ENCODE measurements around the gene PMEL. TPM values are rescaled to one million over a fixed set of nuclear protein-coding genes. Genes with fewer than 3 reads are reported as not detected.
"Not testable (repeated sequence)": the region's sequence is repeated elsewhere in the genome, so short reads cannot be mapped to it uniquely, and the experiment has no call there.

PMEL gene
- total RNA-seq, 1 experiment from 2014 or later: 5.8 TPM

DNA sequence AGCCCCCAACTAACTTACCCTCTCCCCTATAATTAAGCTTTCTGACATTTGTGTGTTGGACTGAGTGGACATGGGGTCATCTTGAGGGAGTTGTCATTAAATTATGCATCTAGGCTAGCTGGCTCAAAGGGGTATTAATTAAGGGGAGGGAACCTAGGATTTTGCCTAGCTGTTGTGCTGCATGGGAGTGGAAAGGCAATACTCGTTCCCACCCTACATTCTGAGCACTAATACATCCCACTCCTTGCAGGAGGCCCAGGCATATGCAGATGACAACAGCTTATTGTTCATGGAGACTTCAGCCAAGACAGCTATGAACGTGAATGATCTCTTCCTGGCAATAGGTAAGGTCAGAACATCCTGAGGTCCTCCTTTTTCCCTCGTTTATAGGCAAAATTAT is 25.3 kb upstream of the PMEL start:
- Histone ChIP-seq H3K9ac (ENCODE audit: low read length) (no peak overlapping the region), H3K4me2 (ENCODE audit: low read length) (no peak overlapping the region), H3K27me3 (ENCODE audit: insufficient read depth, low read length) (no peaks in the 10 kb centered on the region), H3K9me3 (ENCODE audit: control insufficient read depth in 1 of 2, insufficient read depth in 1 of 2, low read depth in 1 of 2, low read length in 2 of 2) (no peaks in the 10 kb centered on the region), H4K20me1 (ENCODE audit: insufficient read depth) (no peaks in the 10 kb centered on the region), H3K36me3 (ENCODE audit: control insufficient read depth in 1 of 2, insufficient read depth in 2 of 2, low read length in 2 of 2) (peaks cover 13 to 35% of the 10 kb centered on the region in 2 experiments; a peak in 3 of 4 replicates), H3K9me2 (ENCODE audit: insufficient read depth) (no peaks in the 10 kb centered on the region), H3K4me1 (ENCODE audit: control insufficient read depth in 1 of 2, insufficient read depth in 2 of 2, low read length in 2 of 2) (peaks cover 0 to 3% of the 10 kb centered on the region in 2 experiments; a peak in 3 of 4 replicates), H2AFZ (ENCODE audit: low read depth, low read length, poor library complexity, severe bottlenecking) (no peak overlapping the region), H3K79me2 (ENCODE audit: insufficient read depth, low read length) (no peaks in the 10 kb centered on the region), H3K4me3 (replicated peaks in 1 of 2; ENCODE audit: low read depth in 1 of 2, low read length in 2 of 2) (no peak overlapping the region), H3K27ac (ENCODE audit: low read depth, low read length) (no peak overlapping the region)
- DNase-seq (ENCODE audit: low read depth, low spot score): no peak
- no peak for ATAC-seq
- CTCF ChIA-PET: no interaction called here
- TF ChIP-seq RAD21 (IDR thresholded peaks at IDR 0.05; ENCODE audit: low read depth) (no peak), EGR1 (IDR thresholded peaks at IDR 0.05; ENCODE audit: low read depth) (no peak), EZH2phosphoT487 (IDR thresholded peaks at IDR 0.05; ENCODE audit: borderline replicate concordance) (no peak), POLR2AphosphoS5 (IDR thresholded peaks at IDR 0.05; ENCODE audit: low read depth, low read length) (no peak), TCF7L2 (IDR thresholded peaks at IDR 0.05; ENCODE audit: borderline replicate concordance, extremely low read depth, insufficient read depth, insufficient read length) (no peak), JUND (IDR thresholded peaks at IDR 0.05) (no peak), EZH2 (IDR thresholded peaks at IDR 0.05) (no peak), SRF (IDR thresholded peaks at IDR 0.05; ENCODE audit: low read depth) (no peak), SP1 (IDR thresholded peaks at IDR 0.05; ENCODE audit: low read depth) (no peak), FOSL1 (IDR thresholded peaks at IDR 0.05; ENCODE audit: low read depth) (no peak), CEBPB (IDR thresholded peaks at IDR 0.05; ENCODE audit: low read depth) (no peak), CBX3 (IDR thresholded peaks at IDR 0.05; ENCODE audit: low read depth) (no peak), ELF1 (IDR thresholded peaks at IDR 0.05; ENCODE audit: borderline replicate concordance, low read depth) (no peak)
- TF ChIP-seq, protein P1, sequence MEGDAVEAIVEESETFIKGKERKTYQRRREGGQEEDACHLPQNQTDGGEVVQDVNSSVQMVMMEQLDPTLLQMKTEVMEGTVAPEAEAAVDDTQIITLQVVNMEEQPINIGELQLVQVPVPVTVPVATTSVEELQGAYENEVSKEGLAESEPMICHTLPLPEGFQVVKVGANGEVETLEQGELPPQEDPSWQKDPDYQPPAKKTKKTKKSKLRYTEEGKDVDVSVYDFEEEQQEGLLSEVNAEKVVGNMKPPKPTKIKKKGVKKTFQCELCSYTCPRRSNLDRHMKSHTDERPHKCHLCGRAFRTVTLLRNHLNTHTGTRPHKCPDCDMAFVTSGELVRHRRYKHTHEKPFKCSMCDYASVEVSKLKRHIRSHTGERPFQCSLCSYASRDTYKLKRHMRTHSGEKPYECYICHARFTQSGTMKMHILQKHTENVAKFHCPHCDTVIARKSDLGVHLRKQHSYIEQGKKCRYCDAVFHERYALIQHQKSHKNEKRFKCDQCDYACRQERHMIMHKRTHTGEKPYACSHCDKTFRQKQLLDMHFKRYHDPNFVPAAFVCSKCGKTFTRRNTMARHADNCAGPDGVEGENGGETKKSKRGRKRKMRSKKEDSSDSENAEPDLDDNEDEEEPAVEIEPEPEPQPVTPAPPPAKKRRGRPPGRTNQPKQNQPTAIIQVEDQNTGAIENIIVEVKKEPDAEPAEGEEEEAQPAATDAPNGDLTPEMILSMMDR (IDR thresholded peaks at IDR 0.05 in 2 of 3, conservative IDR thresholded peaks at IDR 0.05 in 1 of 3; ENCODE audit: borderline replicate concordance in 1 of 3, insufficient read depth in 1 of 3, low read depth in 2 of 3, low read length in 2 of 3): no peak
- TF ChIP-seq, protein P2, sequence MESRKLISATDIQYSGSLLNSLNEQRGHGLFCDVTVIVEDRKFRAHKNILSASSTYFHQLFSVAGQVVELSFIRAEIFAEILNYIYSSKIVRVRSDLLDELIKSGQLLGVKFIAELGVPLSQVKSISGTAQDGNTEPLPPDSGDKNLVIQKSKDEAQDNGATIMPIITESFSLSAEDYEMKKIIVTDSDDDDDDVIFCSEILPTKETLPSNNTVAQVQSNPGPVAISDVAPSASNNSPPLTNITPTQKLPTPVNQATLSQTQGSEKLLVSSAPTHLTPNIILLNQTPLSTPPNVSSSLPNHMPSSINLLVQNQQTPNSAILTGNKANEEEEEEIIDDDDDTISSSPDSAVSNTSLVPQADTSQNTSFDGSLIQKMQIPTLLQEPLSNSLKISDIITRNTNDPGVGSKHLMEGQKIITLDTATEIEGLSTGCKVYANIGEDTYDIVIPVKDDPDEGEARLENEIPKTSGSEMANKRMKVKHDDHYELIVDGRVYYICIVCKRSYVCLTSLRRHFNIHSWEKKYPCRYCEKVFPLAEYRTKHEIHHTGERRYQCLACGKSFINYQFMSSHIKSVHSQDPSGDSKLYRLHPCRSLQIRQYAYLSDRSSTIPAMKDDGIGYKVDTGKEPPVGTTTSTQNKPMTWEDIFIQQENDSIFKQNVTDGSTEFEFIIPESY (IDR thresholded peaks at IDR 0.05; ENCODE audit: extremely low read depth, insufficient replicate concordance, low read length): no peak
- POLR2A ChIA-PET: interaction anchor here (0.7 kb wide), 1 partner anchor 120 kb away, joined by 3 read pairs; no protein-coding TSS in a partner anchor
- RAD21 ChIA-PET (ENCODE audit: low non-redundant PET in 1 of 2, low total read pairs in 2 of 2, uncharacterized antibody in 2 of 2, unreplicated experiment in 2 of 2): interaction anchor here in 1 of 2 experiments (0.7 kb wide), 1 partner anchor 1843 kb away, joined by 3 read pairs; no protein-coding TSS in a partner anchor
- no TSS peak for BruUV-seq (replicated peaks)
- intact Hi-C loops (cut with micrococcal nuclease): no loop called here

GRCh38 chr12:55985976-55986375 is 20.1 kb upstream of the PMEL start:
- CTCF ChIA-PET: interaction anchor here (2.7 kb wide), 1 partner anchor 11 kb away, joined by 14 read pairs; the partner anchor contains the start of gene SUOX
- H4K20me1 ChIP-seq (ENCODE audit: insufficient read depth); intact Hi-C loops (cut with micrococcal nuclease); H3K9ac ChIP-seq (ENCODE audit: low read length); H3K4me3 ChIP-seq (replicated peaks in 1 of 2; ENCODE audit: low read depth in 1 of 2, low read length in 2 of 2); H3K27ac ChIP-seq (ENCODE audit: low read depth, low read length); H3K9me2 ChIP-seq (ENCODE audit: insufficient read depth); POLR2A ChIA-PET; RAD21 ChIA-PET (ENCODE audit: low non-redundant PET in 1 of 2, low total read pairs in 2 of 2, uncharacterized antibody in 2 of 2, unreplicated experiment in 2 of 2); DNase-seq (ENCODE audit: low read depth, low spot score); BruUV-seq (replicated peaks); H3K9me3 ChIP-seq (ENCODE audit: control insufficient read depth in 1 of 2, insufficient read depth in 1 of 2, low read depth in 1 of 2, low read length in 2 of 2); H3K79me2 ChIP-seq (ENCODE audit: insufficient read depth, low read length); ATAC-seq; H3K27me3 ChIP-seq (ENCODE audit: insufficient read depth, low read length); H2AFZ ChIP-seq (ENCODE audit: low read depth, low read length, poor library complexity, severe bottlenecking); H3K4me2 ChIP-seq (ENCODE audit: low read length): not testable (repeated sequence)
- peaks cover 2 to 19% of the 10 kb centered on the region in 2 experiments; a peak in 3 of 4 replicates for H3K36me3 ChIP-seq (ENCODE audit: control insufficient read depth in 1 of 2, insufficient read depth in 2 of 2, low read length in 2 of 2)
- peaks cover 12 to 16% of the 10 kb centered on the region in 2 experiments for H3K4me1 ChIP-seq (ENCODE audit: control insufficient read depth in 1 of 2, insufficient read depth in 2 of 2, low read length in 2 of 2)
